ENCODE results near the gene MTA2. TPM values are rescaled to one million over a fixed set of nuclear protein-coding genes. Genes with fewer than 3 reads are reported as not detected.

MTA2 gene
- total and polyA plus RNA-seq, 10 of the 15 experiments (the other 5 are each of a cell fraction or from before 2014, with no cell fraction given), result 6.7 to 201 (median 113) TPM

DNA sequence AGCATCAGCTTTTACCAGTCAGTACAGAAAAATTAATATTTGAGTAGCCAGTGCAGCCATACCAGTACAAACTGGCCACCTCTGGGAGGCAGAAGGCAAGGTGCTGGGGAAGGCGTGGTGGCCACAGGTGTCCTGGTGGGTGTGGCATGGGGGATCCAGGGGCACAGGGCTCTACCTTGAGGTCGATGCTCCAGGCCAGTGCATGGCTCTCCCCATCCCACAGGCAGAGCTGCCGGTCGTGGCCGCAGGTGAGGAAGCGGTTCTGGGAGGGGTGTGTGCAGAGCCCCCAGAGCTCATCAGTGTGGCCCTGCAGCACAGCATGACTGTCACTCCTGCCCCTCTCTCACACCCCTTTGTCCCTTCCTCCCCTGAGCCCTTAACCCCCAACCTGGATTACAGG, 3.8 kb upstream of the MTA2 start:
- POLR2A ChIA-PET, result no interaction called here
- no peaks in the 10 kb centered on the region; the same call in 1 of the 2 replicates for H4K20me1 ChIP-seq (ENCODE audit: control insufficient read depth, insufficient read depth)
- peaks cover 3 to 9% of the 10 kb centered on the region in 2 experiments; a peak in 3 of 4 replicates for H3K36me3 ChIP-seq (ENCODE audit: control insufficient read depth in 2 of 2, insufficient read depth in 2 of 2, low read length in 1 of 2)
- SMC1A ChIA-PET (ENCODE audit: uncharacterized antibody, unreplicated experiment), result no interaction called here
- H3K27ac ChIP-seq (ENCODE audit: control insufficient read depth, insufficient read depth), result no peak overlapping the region
- no peak overlapping the region for H2AFZ ChIP-seq (ENCODE audit: control insufficient read depth, low read depth, low read length)
- H3K4me3 ChIP-seq, result no peak overlapping the region
- peaks cover 6% of the 10 kb centered on the region for H3K4me1 ChIP-seq (ENCODE audit: control insufficient read depth, insufficient read depth, low read length)
- H3K9ac ChIP-seq (ENCODE audit: control insufficient read depth, insufficient read depth, low read length), result no peak overlapping the region
- ATAC-seq (no peak), DNase-seq (ENCODE audit: low read depth, low spot score) (no peak), FAIRE-seq (no peak)
- RAD21 ChIA-PET (ENCODE audit: unreplicated experiment), result no interaction called here
- no TSS peak for BruUV-seq (replicated peaks)
- no peaks in the 10 kb centered on the region for H3K27me3 ChIP-seq (replicated peaks in 1 of 2; ENCODE audit: control insufficient read depth in 2 of 2, insufficient read depth in 2 of 2, low read length in 1 of 2)
- intact Hi-C loops (cut with micrococcal nuclease; ENCODE audit: unreplicated experiment) (no loop called here), in situ Hi-C loops (cut with MboI) (no loop called here)
- CTCF ChIA-PET, result interaction anchor here (1.7 kb wide), 1 partner anchor 89 kb away, joined by 4 read pairs; no protein-coding TSS in a partner anchor
- H3K9me3 ChIP-seq (replicated peaks; ENCODE audit: control insufficient read depth, insufficient read depth, low read length), result no peaks in the 10 kb centered on the region
- no peak for TF ChIP-seq MYB (IDR thresholded peaks at IDR 0.05; ENCODE audit: borderline replicate concordance, low read depth, low read length)
- no peak for TF ChIP-seq BACH1 (IDR thresholded peaks at IDR 0.05; ENCODE audit: borderline replicate concordance)
- TF ChIP-seq RAD21 (IDR thresholded peaks at IDR 0.05; ENCODE audit: insufficient read depth, low read depth, low read length), result no peak
- TF ChIP-seq BCL3 (IDR thresholded peaks at IDR 0.05; ENCODE audit: borderline replicate concordance, insufficient read depth, low read depth, low read length, poor library complexity, severe bottlenecking), result no peak
- TF ChIP-seq BCL11A (IDR thresholded peaks at IDR 0.05; ENCODE audit: low read depth, low read length), result no peak
- no peak for TF ChIP-seq SREBF2 (IDR thresholded peaks at IDR 0.05; ENCODE audit: low read length)
- TF ChIP-seq SMAD5 (IDR thresholded peaks at IDR 0.05; ENCODE audit: low read depth), result no peak
- TF ChIP-seq SMARCA5 (IDR thresholded peaks at IDR 0.05), result no peak
- TF ChIP-seq ZNF274 (IDR thresholded peaks at IDR 0.05; ENCODE audit: insufficient read depth, insufficient read length), result no peak
- TF ChIP-seq CEBPZ (IDR thresholded peaks at IDR 0.05; ENCODE audit: low read depth, low read length), result no peak
- no peak for TF ChIP-seq CREM (IDR thresholded peaks at IDR 0.05; ENCODE audit: low read depth)
- no peak for TF ChIP-seq RCOR1 (conservative IDR thresholded peaks at IDR 0.05; ENCODE audit: low read depth, low read length)
- no peak for TF ChIP-seq REST (IDR thresholded peaks at IDR 0.05; ENCODE audit: low read depth, low read length)
- 84% methylated on average over 6 of the region's 6 CpGs for WGBS (ENCODE audit: insufficient coverage, insufficient replicate concordance, low lambda C conversion rate, missing lambda C conversion rate)
- peaks cover 13% of the 10 kb centered on the region for H3K79me2 ChIP-seq (ENCODE audit: control insufficient read depth, insufficient read depth, low read length)
- H3K4me2 ChIP-seq (ENCODE audit: control insufficient read depth, insufficient read depth), result no peak overlapping the region

Data from GM12878 (cell line).